ENCODE data around the gene WIPF2. TPM values are rescaled to one million over a fixed set of nuclear protein-coding genes. Genes with fewer than 3 reads are reported as not detected.

Gene WIPF2
- total RNA-seq, 1 donor from 2014 or later: 11.2 TPM

DNA sequence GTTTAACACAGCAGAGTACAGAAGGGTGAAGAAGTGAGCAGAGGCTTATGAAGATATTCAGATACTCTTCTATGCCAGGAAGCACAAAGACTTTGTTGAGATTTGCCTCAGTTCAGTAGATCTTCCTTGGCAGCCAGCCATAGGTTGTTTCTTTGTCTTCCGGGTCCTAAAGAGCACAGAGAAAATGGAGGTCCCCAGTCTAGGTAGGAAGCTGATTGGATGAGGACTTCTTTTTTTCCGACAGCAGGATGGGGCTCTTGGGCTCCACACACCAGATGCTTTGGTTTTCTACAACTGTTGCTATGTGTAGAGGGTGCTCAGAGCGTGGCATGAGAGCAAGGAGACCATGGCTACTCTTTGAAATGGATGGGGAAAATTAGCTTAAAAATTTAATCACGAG lies 60.3 kb downstream of the WIPF2 start:
- H3K4me3 ChIP-seq: no peak overlapping the region
- H3K9me3 ChIP-seq: no peaks in the 10 kb centered on the region
- no peaks in the 10 kb centered on the region for H3K4me1 ChIP-seq
- no peak overlapping the region for H3K27ac ChIP-seq
- peaks cover 62 to 69% of the 10 kb centered on the region in 2 donors for H3K36me3 ChIP-seq
- H3K27me3 ChIP-seq: no peaks in the 10 kb centered on the region
- peak in 1 of 2 donors; percentile 30 for DNase-seq (ENCODE audit: low spot score in 2 of 2)
- TF ChIP-seq, protein P1, sequence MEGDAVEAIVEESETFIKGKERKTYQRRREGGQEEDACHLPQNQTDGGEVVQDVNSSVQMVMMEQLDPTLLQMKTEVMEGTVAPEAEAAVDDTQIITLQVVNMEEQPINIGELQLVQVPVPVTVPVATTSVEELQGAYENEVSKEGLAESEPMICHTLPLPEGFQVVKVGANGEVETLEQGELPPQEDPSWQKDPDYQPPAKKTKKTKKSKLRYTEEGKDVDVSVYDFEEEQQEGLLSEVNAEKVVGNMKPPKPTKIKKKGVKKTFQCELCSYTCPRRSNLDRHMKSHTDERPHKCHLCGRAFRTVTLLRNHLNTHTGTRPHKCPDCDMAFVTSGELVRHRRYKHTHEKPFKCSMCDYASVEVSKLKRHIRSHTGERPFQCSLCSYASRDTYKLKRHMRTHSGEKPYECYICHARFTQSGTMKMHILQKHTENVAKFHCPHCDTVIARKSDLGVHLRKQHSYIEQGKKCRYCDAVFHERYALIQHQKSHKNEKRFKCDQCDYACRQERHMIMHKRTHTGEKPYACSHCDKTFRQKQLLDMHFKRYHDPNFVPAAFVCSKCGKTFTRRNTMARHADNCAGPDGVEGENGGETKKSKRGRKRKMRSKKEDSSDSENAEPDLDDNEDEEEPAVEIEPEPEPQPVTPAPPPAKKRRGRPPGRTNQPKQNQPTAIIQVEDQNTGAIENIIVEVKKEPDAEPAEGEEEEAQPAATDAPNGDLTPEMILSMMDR (IDR thresholded peaks at IDR 0.05): no peak
- intact Hi-C loops (cut with DNase I): no loop called here

DNA sequence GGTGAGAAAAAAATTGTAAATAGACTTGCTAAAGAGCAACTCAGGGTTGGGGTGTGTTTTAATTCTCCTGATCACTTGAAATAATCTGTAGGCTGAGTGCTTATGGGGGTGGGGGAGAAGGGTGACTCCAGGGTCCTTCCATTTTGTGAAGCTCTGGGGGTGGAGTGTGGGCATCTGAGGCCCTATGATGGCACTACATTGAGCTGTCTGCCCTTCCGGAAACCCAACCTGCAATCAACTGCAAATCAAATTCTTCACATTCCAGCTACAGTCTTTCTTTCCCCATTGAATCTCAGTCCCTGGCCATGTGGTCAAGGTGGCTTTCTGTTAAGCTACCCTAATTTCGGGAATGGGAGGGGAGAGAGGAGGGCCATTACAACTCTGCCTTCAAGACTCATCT lies 62.6 kb downstream of the WIPF2 start:
- Histone ChIP-seq H3K4me3 (no peak overlapping the region), H3K27ac (no peak overlapping the region), H3K9me3 (no peaks in the 10 kb centered on the region), H3K27me3 (no peaks in the 10 kb centered on the region), H3K4me1 (no peaks in the 10 kb centered on the region), H3K36me3 (peaks cover 41 to 48% of the 10 kb centered on the region in 2 donors)
- peak in 1 of 2 donors; percentile 9 for DNase-seq (ENCODE audit: low spot score in 2 of 2)
- intact Hi-C loops (cut with DNase I): no loop called here
- TF ChIP-seq, protein P1 (IDR thresholded peaks at IDR 0.05): no peak

DNA sequence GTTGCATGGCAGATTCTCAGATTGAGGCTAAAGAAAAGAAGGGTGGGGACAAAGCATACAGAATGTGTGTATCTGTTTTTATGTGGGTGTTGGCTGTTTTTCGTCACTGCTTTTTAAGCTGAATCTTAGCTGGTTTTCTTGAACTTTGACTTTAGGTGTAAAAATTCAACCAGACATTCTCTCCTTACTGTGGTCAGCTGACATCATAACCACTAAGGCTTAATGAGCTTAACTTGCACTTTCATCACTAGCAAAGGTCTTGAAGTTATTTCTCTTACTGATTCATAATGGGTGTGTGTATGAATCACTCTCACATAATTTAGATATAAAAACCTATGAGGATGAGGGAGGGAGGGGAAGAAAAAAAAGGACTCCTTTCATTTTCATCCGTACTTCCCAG lies 64.6 kb downstream of the WIPF2 start:
- intact Hi-C loops (cut with DNase I): no loop called here
- Histone ChIP-seq H3K27ac (peak overlapping the region; percentile 65 to 71), H3K4me3 (no peak overlapping the region)

DNA sequence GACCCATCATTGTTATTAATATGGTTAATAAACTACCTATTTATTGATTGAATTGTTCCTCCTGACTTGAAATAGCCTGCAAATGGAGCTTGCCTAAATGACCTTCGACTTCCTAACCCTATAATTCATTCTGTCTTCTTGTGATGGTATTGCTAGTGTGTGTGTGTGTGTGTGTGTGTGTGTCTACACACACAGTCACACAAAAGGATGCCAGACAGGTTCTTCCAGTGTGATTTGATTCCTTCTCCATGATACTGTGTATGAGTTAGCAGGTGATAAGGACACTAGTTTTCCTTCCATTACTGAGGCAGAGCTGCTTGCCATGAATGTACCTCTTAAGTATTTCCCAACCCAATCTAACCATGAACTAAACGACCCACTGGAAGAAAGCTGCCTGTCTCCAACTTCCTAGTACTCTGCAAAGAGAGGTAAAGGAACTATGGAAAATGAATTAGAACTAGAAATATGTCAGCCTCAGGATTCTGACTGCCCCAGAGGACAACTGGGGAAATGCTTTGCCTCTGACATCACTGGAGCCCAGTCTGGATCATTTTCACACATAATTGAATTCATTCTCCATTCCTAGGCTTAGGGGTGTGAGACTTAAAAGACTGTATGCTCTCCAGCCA lies 65.1 kb downstream of the WIPF2 start:
- Histone ChIP-seq H3K27ac (peak overlapping the region; percentile 65 to 71), H3K4me3 (no peak overlapping the region), H3K9me3 (no peaks in the 10 kb centered on the region), H3K4me1 (peaks cover 0 to 8% of the 10 kb centered on the region in 2 donors), H3K27me3 (no peaks in the 10 kb centered on the region), H3K36me3 (peaks cover 16 to 23% of the 10 kb centered on the region in 2 donors)
- intact Hi-C loops (cut with DNase I): no loop called here
- TF ChIP-seq, protein P1 (IDR thresholded peaks at IDR 0.05): peak in 1 of 3 experiments; percentile 10
- peak in 1 of 2 donors; percentile 57 for DNase-seq (ENCODE audit: low spot score in 2 of 2)

More for the DNA sequence above, 64.6 kb downstream of the WIPF2 start:
- H3K27me3 ChIP-seq: no peaks in the 10 kb centered on the region
- H3K4me1 ChIP-seq: peaks cover 0 to 8% of the 10 kb centered on the region in 2 donors
- peaks cover 21 to 28% of the 10 kb centered on the region in 2 donors for H3K36me3 ChIP-seq
- DNase-seq (ENCODE audit: low spot score in 2 of 2): no peak
- TF ChIP-seq, protein P1 (IDR thresholded peaks at IDR 0.05): no peak
- no peaks in the 10 kb centered on the region for H3K9me3 ChIP-seq

DNA sequence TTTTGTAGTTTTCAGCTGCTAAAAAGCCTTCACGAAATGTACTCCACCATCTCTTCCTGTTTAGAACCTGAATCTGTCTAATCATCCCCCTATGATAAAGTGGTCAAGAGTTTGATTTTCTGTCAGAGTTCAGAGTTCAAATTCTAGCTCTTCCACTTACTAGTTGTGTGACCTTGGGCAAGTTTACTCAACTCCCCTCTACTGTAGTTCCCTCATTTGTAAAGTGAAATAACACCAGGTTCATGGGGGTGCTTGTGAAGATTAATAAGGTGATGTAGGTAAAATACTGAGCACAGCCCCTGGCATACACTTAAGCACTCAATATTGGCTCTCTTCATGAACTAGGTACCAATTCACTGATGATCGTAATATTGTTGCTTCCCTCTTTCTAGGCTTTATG lies 67.4 kb downstream of the WIPF2 start:
- intact Hi-C loops (cut with DNase I): loop anchor here (2.0 to 5.0 kb wide), 2 partner anchors 68 to 131 kb away; partner anchors contain the start of genes TOP2A and WIPF2
- no peak overlapping the region for H3K27ac ChIP-seq
- no peaks in the 10 kb centered on the region for H3K36me3 ChIP-seq
- H3K4me1 ChIP-seq: peaks cover 0 to 8% of the 10 kb centered on the region in 2 donors
- no peak overlapping the region for H3K4me3 ChIP-seq
- TF ChIP-seq, protein P1 (IDR thresholded peaks at IDR 0.05): no peak
- H3K9me3 ChIP-seq: no peaks in the 10 kb centered on the region
- DNase-seq (ENCODE audit: low spot score in 2 of 2): no peak
- H3K27me3 ChIP-seq: no peaks in the 10 kb centered on the region

All from ascending aorta (tissue), 2 donors.